Heart left ventricle (tissue), 16 donors: ENCODE results near the gene SEC61B. TPM values are rescaled to one million over a fixed set of nuclear protein-coding genes. Genes with fewer than 3 reads are reported as not detected.
A peak's percentile ranks its signal among the peaks of the same experiment; 100 is the strongest.

Source experiments
- ATAC-seq, 4 donors: fragments of 200-7000 bp; cut with Tn5 transposase; one replicate each; pipeline ENCODE4 v1.9.1; 2020 to 2022; ENCODE audit warnings: moderate library complexity in 4 of 4, mild to moderate bottlenecking in 3 of 4, moderate number of reproducible peaks in 1 of 4
- DNase-seq, 5 donors: peaks; one replicate each; pipeline ENCODE4 v3.0.0-alpha.2; 2020
- H3K27ac ChIP-seq, 12 donors: fragments of 200-600 bp; sonication (generic) in 4 of 12; one replicate each; pipeline versions ENCODE4 v1.5.0 to v1.8.0; 2016 to 2022; ENCODE audit warnings: mild to moderate bottlenecking in 2 of 12
- H3K27me3 ChIP-seq, 9 donors: fragments of 200-600 bp; sonication (generic) in 2 of 9; one replicate each; pipeline versions ENCODE4 v1.5.1 to v1.8.0; 2016 to 2022; ENCODE audit warnings: mild to moderate bottlenecking in 3 of 9
- H3K36me3 ChIP-seq, 9 donors: fragments of 200-600 bp; sonication (generic) in 2 of 9; one replicate each; pipeline versions ENCODE4 v1.5.0 to v1.8.0; 2018 to 2022; ENCODE audit warnings: mild to moderate bottlenecking in 2 of 9
- H3K4me1 ChIP-seq, 12 donors: fragments of 200-600 bp; sonication (generic) in 4 of 12; one replicate each; pipeline versions ENCODE4 v1.5.0 to v1.8.0; 2016 to 2022; ENCODE audit warnings: mild to moderate bottlenecking in 3 of 12
- H3K4me3 ChIP-seq, 12 donors: fragments of 200-600 bp; sonication (generic) in 4 of 12; one replicate each; pipeline versions ENCODE4 v1.5.0 to v1.8.0; 2017 to 2022; ENCODE audit warnings: mild to moderate bottlenecking in 9 of 12, moderate library complexity in 4 of 12
- H3K9me3 ChIP-seq, 12 donors: fragments of 200-600 bp; sonication (generic) in 4 of 12; one replicate each; pipeline versions ENCODE4 v1.5.0 to v1.8.0; 2016 to 2022; ENCODE audit warnings: mild to moderate bottlenecking in 1 of 12
- CTCF ChIP-seq, 12 donors: fragments of 200-600 bp; sonication (generic) in 4 of 12; IDR thresholded peaks; one replicate each; pipeline versions ENCODE4 v1.5.0 to v1.8.0; 2018 to 2022; ENCODE audit warnings: antibody characterized with exemption in 12 of 12, mild to moderate bottlenecking in 5 of 12
- POLR2A ChIP-seq, 2 donors: fragments of 450-650 bp; IDR thresholded peaks; one replicate each; pipeline ENCODE4 v1.6.1; 2017; ENCODE audit warnings: antibody characterized with exemption in 2 of 2, mild to moderate bottlenecking in 2 of 2, moderate library complexity in 2 of 2
- WGBS, 4 donors: extraction: QIAGEN DNeasy Blood & Tissue Kit in 2 of 4; methylation state at CpG; one replicate each; pipeline versions ENCODE4 v1.1.5 to v1.1.7; 2013 to 2018; 5-methylcytosine and 5-hydroxymethylcytosine counted together
- intact Hi-C, 10 donors: fragments of 100-400 bp; cut with DNase I; formaldehyde crosslinking; loops; one replicate each; pipeline versions ENCODE4 v1.11.1 to v1.14.2; 2022
- polyA plus RNA-seq, 2 donors: library from polyadenylated mRNA; stranded (reverse); fragments of 200-250 nt; gene quantifications; one replicate each; pipeline ENCODE4 v1.2.3, GENCODE V29; 2013
- total RNA-seq, 9 donors: library from RNA; depleted of rRNA in 2 of 9; stranded (reverse); fragments of >200 nt in 2 of 9; fragmentation: NEBNext Ultra II Directional in 3 of 9; extraction: Animal tissue kit (Norgen Biotek cat#: 25700) in 3 of 9; gene quantifications; one replicate each; pipeline versions ENCODE4 v1.1.0 to v1.2.4, GENCODE V29; 2016 to 2023
- donor health status: ischemic (EF 13 %, LVEDD 7.1; RV severe dilation, severe dysfunction).
- donor health status: healthy with polysubstance abuse.
- donor health status: DM: no; HTN: yes; CAD: no.
- donor health status: DM: no; HTN: no; CAD: no.
- donor health status: ischemic (EF 25% LVEDD 6.9; RV normal size, moderate dysfunction).
- donor health status: ischemic (EF 25% LVEDD 5.7; RV mildly dilated, moderate dysfunction).
- donor health status: healthy.
- donor health status: DM: yes; HTN: yes; CAD: no.
- donor health status: ischemic (EF 35%, LVEDD 5.7; RV mildly dilated, moderate dysfunction).
- donor health status: nonischemic (EF 11% LVEDD 7.7; RV severe dilation, severe dysfunction).
- donor health status: DM: yes; HTN: yes; CAD: no.
- donor health status: PGD.
- donor health status: ischemic (EF 29% LVEDD 5.4; RV normal size, mild dysfunction).
- donor health status: nonischemic (EF 23%, LVEDD 6.1; RV moderate dilation, normal function).

The SEC61B gene
- total and polyA plus RNA-seq, 11 donors = 29.9 to 165 (median 40.6) TPM

- Histone ChIP-seq H3K27me3 (no peaks in the 10 kb centered on the region), H3K4me1 (peaks cover 0 to 14% (median 0%) of the 10 kb centered on the region in 12 donors), H3K4me3 (no peak overlapping the region), H3K9me3 (no peaks in the 10 kb centered on the region), H3K27ac (no peak overlapping the region), H3K36me3 (peaks cover 0 to 73% (median 62%) of the 10 kb centered on the region in 9 donors)
- 64 to 98% (median 92%) methylated on average over 2 of the region's 2 CpGs for WGBS, 4 donors
- intact Hi-C loops = loop anchor here in 1 of 10 donors (10.0 kb wide), 1 partner anchor 693 kb away; no protein-coding TSS in a partner anchor
- ATAC-seq (peak in 2 of 4 donors; percentile 59 to 68), DNase-seq (peak in 1 of 5 donors; percentile 33)
- TF ChIP-seq POLR2A (IDR thresholded peaks at IDR 0.05) (no peak), CTCF (IDR thresholded peaks at IDR 0.05) (peak in 11 of 12 donors; percentile 24 to 56 (median 46))
Observed at GRCh38 chr9:99231711-99232110, 9.6 kb downstream of the SEC61B start.

- 57 to 77% (median 62%) methylated on average over 2 of the region's 2 CpGs for WGBS, 4 donors
- DNase-seq = no peak
- peaks cover 0 to 57% (median 41%) of the 10 kb centered on the region in 9 donors for H3K36me3 ChIP-seq
Observed at GRCh38 chr9:99234618-99235017, 12.5 kb downstream of the SEC61B start.

GRCh38 chr9:99235069-99235468 is 13.0 kb downstream of the SEC61B start:
- H3K4me1 ChIP-seq = peaks cover 0 to 29% (median 10%) of the 10 kb centered on the region in 12 donors
- H3K27me3 ChIP-seq = no peaks in the 10 kb centered on the region
- no peak overlapping the region for H3K4me3 ChIP-seq
- H3K27ac ChIP-seq = no peak overlapping the region
- peaks cover 0 to 53% (median 36%) of the 10 kb centered on the region in 9 donors for H3K36me3 ChIP-seq
- DNase-seq = no peak
- intact Hi-C loops = loop anchor here in 1 of 10 donors (10.0 kb wide), 1 partner anchor 690 kb away; no protein-coding TSS in a partner anchor
- no peaks in the 10 kb centered on the region for H3K9me3 ChIP-seq
- no peak for TF ChIP-seq CTCF (IDR thresholded peaks at IDR 0.05)
- no peak for TF ChIP-seq POLR2A (IDR thresholded peaks at IDR 0.05)
- no peak for ATAC-seq

More at GRCh38 chr9:99234618-99235017, 12.5 kb downstream of the SEC61B start:
- Histone ChIP-seq H3K4me3 (no peak overlapping the region), H3K4me1 (peaks cover 0 to 26% (median 6%) of the 10 kb centered on the region in 12 donors), H3K9me3 (no peaks in the 10 kb centered on the region), H3K27ac (no peak overlapping the region), H3K27me3 (no peaks in the 10 kb centered on the region)
- no peak for TF ChIP-seq POLR2A (IDR thresholded peaks at IDR 0.05)
- no peak for TF ChIP-seq CTCF (IDR thresholded peaks at IDR 0.05)
- peak in 3 of 4 donors; percentile 48 to 50 (median 48) for ATAC-seq
- intact Hi-C loops = loop anchor here in 1 of 10 donors (10.0 kb wide), 1 partner anchor 690 kb away; no protein-coding TSS in a partner anchor

GRCh38 chr9:99235926-99236634 is 14.0 kb downstream of the SEC61B start:
- DNase-seq (no peak), ATAC-seq (no peak)
- no peak overlapping the region for H3K27ac ChIP-seq
- H3K4me1 ChIP-seq = peaks cover 0 to 33% (median 10%) of the 10 kb centered on the region in 12 donors
- no peaks in the 10 kb centered on the region for H3K27me3 ChIP-seq
- TF ChIP-seq POLR2A (IDR thresholded peaks at IDR 0.05) (no peak), CTCF (IDR thresholded peaks at IDR 0.05) (no peak)
- no peaks in the 10 kb centered on the region for H3K9me3 ChIP-seq
- H3K36me3 ChIP-seq = peaks cover 0 to 50% (median 26%) of the 10 kb centered on the region in 9 donors
- H3K4me3 ChIP-seq = no peak overlapping the region
- 75 to 88% (median 84%) methylated on average over 7 of the region's 7 CpGs for WGBS, 4 donors
- intact Hi-C loops = loop anchor here in 1 of 10 donors (10.0 kb wide), 1 partner anchor 689 kb away; no protein-coding TSS in a partner anchor
